Nephron (organoid): ENCODE measurements around the gene EVC.

Source experiments
- H3K27ac Mint-ChIP-seq, 3 experiments: 2 replicates each; pipeline ENCODE4 v1.8.0; 2020; ENCODE audit warnings: mixed read lengths in 3 of 3, mild to moderate bottlenecking in 2 of 3, moderate library complexity in 1 of 3
- H3K27me3 Mint-ChIP-seq: 2 replicates; pipeline ENCODE4 v1.8.0; 2021; ENCODE audit warnings: low read depth, mild to moderate bottlenecking, moderate library complexity, mixed read lengths
- H3K36me3 Mint-ChIP-seq: 2 replicates; pipeline ENCODE4 v1.8.0; 2020; ENCODE audit warnings: low read depth, mixed read lengths
- H3K4me1 Mint-ChIP-seq: 2 replicates; pipeline ENCODE4 v1.8.0; 2020; ENCODE audit warnings: mixed read lengths
- H3K4me3 Mint-ChIP-seq, 3 experiments: 2 replicates each; pipeline ENCODE4 v1.8.0; 2020; ENCODE audit warnings: mild to moderate bottlenecking in 3 of 3, mixed read lengths in 3 of 3, moderate library complexity in 2 of 3
- H3K9me3 Mint-ChIP-seq: 2 replicates; pipeline ENCODE4 v1.8.0; 2020; ENCODE audit warnings: mixed read lengths
- CTCF ChIP-seq, 3 experiments: fragments of 200-600 bp; sonication (generic); IDR thresholded peaks; one replicate each; pipeline ENCODE4 v1.5.0; 2021; ENCODE audit warnings: antibody characterized with exemption in 3 of 3; ENCODE audit not compliant: unreplicated experiment in 3 of 3

Gene EVC

DNA sequence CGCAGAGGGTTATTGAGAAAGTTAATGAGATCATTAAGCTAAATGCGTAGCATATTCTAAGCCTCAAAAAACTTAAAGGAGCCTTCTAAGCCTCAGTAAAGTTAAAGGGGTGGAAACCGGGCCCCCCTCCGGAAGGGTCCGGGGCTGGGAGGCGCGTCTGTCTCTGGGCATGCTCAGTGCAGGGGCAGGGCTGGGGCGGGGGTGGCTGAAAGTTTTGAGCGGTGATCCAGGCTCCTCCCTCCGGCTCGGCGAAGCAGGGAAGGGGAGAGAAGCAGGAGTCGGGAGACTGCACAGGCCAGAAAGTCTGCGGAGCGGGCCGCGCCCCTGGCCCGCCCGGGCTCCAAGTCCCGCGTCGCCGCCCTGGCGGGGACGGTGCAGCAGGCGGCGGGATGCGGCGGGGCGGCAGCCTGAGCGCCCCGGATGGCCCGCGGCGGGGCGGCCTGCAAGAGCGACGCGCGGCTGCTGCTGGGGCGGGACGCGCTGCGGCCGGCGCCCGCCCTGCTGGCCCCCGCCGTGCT is at the start of gene EVC:
EVC (plus strand) TSS at position 241 of the 518 bp plus-strand sequence; CDS start at position 421, 180 bp downstream.
- TF ChIP-seq CTCF (IDR thresholded peaks at IDR 0.05; ENCODE audit: unreplicated experiment in 3 of 3): no peak
- H3K4me1 Mint-ChIP-seq: peaks cover 49% of the 10 kb centered on the region
- H3K27me3 Mint-ChIP-seq: no peaks in the 10 kb centered on the region
- peak within 1 kb of the TSS; percentile 86 to 94 (median 91) for H3K27ac Mint-ChIP-seq
- peak within 1 kb of the TSS; percentile 87 to 94 (median 93) for H3K4me3 Mint-ChIP-seq
- peaks cover 11% of the 10 kb centered on the region for H3K9me3 Mint-ChIP-seq
- peaks cover 29% of the 10 kb centered on the region for H3K36me3 Mint-ChIP-seq

GRCh38 chr4:5661237-5661636 is 49.8 kb upstream of the EVC start:
- TF ChIP-seq CTCF (IDR thresholded peaks at IDR 0.05; ENCODE audit: unreplicated experiment in 3 of 3): no peak
- H3K27ac Mint-ChIP-seq: no peak overlapping the region

GRCh38 chr4:5662555-5662954 is 48.4 kb upstream of the EVC start:
- H3K36me3 Mint-ChIP-seq: peaks cover 71% of the 10 kb centered on the region

More at GRCh38 chr4:5661237-5661636, 49.8 kb upstream of the EVC start:
- H3K36me3 Mint-ChIP-seq: peaks cover 67% of the 10 kb centered on the region
- H3K9me3 Mint-ChIP-seq: peaks cover 12% of the 10 kb centered on the region
- H3K4me1 Mint-ChIP-seq: no peaks in the 10 kb centered on the region
- no peak overlapping the region for H3K4me3 Mint-ChIP-seq
- no peaks in the 10 kb centered on the region for H3K27me3 Mint-ChIP-seq

DNA sequence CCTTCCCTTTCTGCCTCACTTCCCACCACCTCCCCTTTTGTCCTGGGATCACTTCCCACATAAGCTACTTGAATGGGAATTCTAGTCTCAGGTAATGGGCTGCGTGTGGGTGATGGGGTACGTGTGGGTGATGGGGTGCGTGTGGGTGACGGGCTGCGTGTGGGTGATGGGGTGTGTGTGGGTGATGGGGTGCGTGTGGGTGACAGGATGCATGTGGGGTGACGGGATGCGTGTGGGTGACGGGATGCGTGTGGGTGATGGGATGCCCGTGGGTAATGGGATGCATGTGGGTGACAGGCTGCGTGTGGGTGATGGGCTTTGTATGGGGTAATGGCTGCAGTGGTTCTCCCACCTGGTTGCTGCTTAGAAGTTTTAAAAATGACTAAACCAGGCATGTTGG is 46.2 kb upstream of the EVC start:
- TF ChIP-seq CTCF (IDR thresholded peaks at IDR 0.05; ENCODE audit: unreplicated experiment in 3 of 3): no peak
- no peak overlapping the region for H3K27ac Mint-ChIP-seq
- H3K36me3 Mint-ChIP-seq: peaks cover 69% of the 10 kb centered on the region
- H3K27me3 Mint-ChIP-seq: no peaks in the 10 kb centered on the region
- H3K9me3 Mint-ChIP-seq: peaks cover 15% of the 10 kb centered on the region
- no peaks in the 10 kb centered on the region for H3K4me1 Mint-ChIP-seq
- no peak overlapping the region for H3K4me3 Mint-ChIP-seq

More at GRCh38 chr4:5662555-5662954, 48.4 kb upstream of the EVC start:
- no peaks in the 10 kb centered on the region for H3K27me3 Mint-ChIP-seq
- no peak overlapping the region for H3K4me3 Mint-ChIP-seq
- no peak overlapping the region for H3K27ac Mint-ChIP-seq
- H3K9me3 Mint-ChIP-seq: peaks cover 15% of the 10 kb centered on the region
- no peak for TF ChIP-seq CTCF (IDR thresholded peaks at IDR 0.05; ENCODE audit: unreplicated experiment in 3 of 3)
- H3K4me1 Mint-ChIP-seq: no peaks in the 10 kb centered on the region

DNA sequence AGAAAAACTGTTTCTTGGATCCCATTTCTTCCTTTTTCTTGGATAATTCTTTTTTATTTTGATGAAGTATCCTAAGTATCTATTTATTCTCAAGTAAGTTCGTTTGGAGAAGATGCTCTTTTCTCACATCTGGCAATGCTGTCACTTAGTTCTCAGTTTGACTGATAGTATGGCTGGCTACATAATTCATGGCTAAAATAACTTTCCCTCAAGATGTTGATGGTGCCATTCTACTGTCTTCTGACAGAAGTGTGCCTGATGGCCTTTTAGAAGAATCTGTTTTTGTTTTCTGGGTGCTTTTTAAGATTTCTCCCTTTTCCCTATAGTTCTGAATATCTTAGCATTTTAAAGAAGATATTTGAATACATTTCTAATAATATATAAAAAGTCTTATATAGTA is 44.3 kb upstream of the EVC start:
- H3K9me3 Mint-ChIP-seq: peaks cover 11% of the 10 kb centered on the region
- H3K27me3 Mint-ChIP-seq: no peaks in the 10 kb centered on the region
- no peak overlapping the region for H3K27ac Mint-ChIP-seq
- no peaks in the 10 kb centered on the region for H3K4me1 Mint-ChIP-seq
- TF ChIP-seq CTCF (IDR thresholded peaks at IDR 0.05; ENCODE audit: unreplicated experiment in 3 of 3): no peak
- H3K36me3 Mint-ChIP-seq: peaks cover 54% of the 10 kb centered on the region
- H3K4me3 Mint-ChIP-seq: no peak overlapping the region

GRCh38 chr4:5676763-5677162 is 34.2 kb upstream of the EVC start:
- Mint-ChIP-seq H3K9me3 (no peaks in the 10 kb centered on the region), H3K4me1 (no peaks in the 10 kb centered on the region), H3K27ac (no peak overlapping the region), H3K36me3 (peaks cover 9% of the 10 kb centered on the region), H3K27me3 (no peaks in the 10 kb centered on the region), H3K4me3 (no peak overlapping the region)
- no peak for TF ChIP-seq CTCF (IDR thresholded peaks at IDR 0.05; ENCODE audit: unreplicated experiment in 3 of 3)
